Astrocyte of the spinal cord (primary cell): ENCODE measurements around the gene KRTAP9-8.
"Not testable (repeated sequence)": the region's sequence is repeated elsewhere in the genome, so short reads cannot be mapped to it uniquely, and the experiment has no call there.

Source experiments
- DNase-seq: peaks from one replicate; pipeline ENCODE4 v3.0.0; 2011; ENCODE audit warnings: low read depth, low spot score
- H3K4me3 ChIP-seq: 2 replicates; pipeline ENCODE4 v1.5.1; 2011; ENCODE audit warnings: low read depth, mild to moderate bottlenecking, low read length, moderate library complexity
- CTCF ChIP-seq: IDR thresholded peaks from 2 replicates; pipeline ENCODE4 v1.5.1; 2012; ENCODE audit warnings: low read depth, mild to moderate bottlenecking, low read length, inconsistent platforms
- in situ Hi-C: cut with HindIII; loops from 2 replicates; pipeline ENCODE4 v1.10.0; 2017; ENCODE audit warnings: low sequenced_read_pairs

Gene KRTAP9-8, protein sequence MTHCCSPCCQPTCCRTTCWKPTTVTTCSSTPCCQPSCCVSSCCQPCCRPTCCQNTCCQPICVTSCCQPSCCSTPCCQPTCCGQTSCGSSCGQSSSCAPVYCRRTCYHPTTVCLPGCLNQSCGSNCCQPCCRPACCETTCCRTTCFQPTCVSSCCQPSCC

DNA sequence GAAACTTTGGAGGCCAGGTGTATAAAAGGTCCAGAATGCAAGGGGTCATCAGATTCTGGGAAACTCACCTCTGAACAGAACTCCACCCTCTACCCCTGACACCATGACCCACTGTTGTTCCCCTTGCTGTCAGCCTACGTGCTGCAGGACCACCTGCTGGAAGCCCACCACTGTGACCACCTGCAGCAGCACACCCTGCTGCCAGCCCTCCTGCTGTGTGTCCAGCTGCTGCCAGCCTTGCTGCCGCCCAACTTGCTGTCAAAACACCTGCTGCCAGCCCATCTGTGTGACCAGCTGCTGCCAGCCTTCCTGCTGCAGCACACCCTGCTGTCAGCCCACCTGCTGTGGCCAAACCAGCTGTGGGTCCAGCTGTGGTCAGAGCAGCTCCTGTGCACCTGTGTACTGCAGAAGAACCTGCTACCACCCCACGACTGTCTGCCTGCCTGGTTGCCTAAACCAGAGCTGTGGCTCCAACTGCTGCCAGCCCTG lies at the start of gene KRTAP9-8:
TSS of gene KRTAP9-8 (plus strand) at position 51 of the 489 bp plus-strand sequence. CDS start at position 104, 53 bp downstream.
- in situ Hi-C loops, DNase-seq, H3K4me3 ChIP-seq: not testable (repeated sequence)

- DNase-seq, H3K4me3 ChIP-seq, in situ Hi-C loops: not testable (repeated sequence)
These were observed 47.9 kb upstream of the KRTAP9-8 start, which contains the start of gene KRTAP9-1 for GRCh38 chr17:41189837-41190318. Gene KRTAP9-1 (plus strand): TSS chr17:41189887. CDS start chr17:41189887, 0 bp downstream.

DNA sequence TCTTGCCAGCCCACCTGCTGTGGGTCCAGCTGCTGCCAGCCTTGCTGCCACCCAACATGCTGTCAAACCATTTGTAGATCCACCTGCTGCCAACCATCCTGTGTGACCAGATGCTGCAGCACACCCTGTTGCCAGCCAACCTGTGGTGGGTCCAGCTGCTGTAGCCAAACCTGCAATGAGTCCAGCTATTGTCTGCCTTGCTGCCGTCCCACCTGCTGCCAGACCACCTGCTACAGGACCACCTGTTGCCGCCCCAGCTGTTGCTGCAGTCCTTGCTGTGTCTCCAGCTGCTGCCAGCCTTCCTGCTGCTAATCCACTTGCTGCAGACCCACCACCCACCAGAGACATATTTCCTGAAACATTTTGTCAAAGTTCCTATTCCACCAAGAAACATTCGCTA lies 47.5 kb upstream of the KRTAP9-8 start:
- no peak for DNase-seq
- no peak for TF ChIP-seq CTCF
- H3K4me3 ChIP-seq, result no peak overlapping the region
- in situ Hi-C loops, result no loop called here

GRCh38 chr17:41196068-41196467 lies 41.7 kb upstream of the KRTAP9-8 start:
- no peak for TF ChIP-seq CTCF
- no peak for DNase-seq
- no peak overlapping the region for H3K4me3 ChIP-seq
- in situ Hi-C loops, result no loop called here

DNA sequence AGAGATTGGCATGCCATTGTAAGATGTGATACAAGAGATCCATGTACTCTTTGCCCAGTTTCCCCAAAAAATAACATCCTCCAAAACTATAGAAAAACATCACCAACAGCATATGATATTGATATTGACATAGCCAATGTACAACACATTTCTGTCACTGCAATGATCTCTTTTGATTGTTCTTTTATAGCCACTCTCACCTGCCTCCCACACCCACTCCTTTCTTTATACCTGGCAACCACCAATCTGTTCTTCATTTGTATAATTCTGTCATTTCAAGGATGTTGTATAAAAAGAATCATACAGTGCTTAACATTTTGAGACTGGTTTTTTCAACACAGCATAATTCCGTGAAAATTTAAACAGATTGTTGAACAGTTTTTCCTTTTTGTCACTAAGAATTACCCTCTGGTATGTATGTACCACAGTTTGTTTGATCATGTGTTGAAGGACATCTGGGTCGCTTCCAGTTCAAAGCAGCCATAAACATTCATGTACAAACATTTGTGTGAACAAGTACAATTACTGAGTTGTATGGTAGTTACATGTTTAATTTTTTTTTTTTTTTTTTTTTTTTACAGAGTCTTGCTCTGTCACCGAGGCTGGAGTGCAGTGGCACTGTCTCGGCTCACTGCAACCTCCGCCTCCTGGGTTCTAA lies 38.2 kb upstream of the KRTAP9-8 start:
- TF ChIP-seq CTCF, result no peak
- in situ Hi-C loops, result no loop called here
- no peak for DNase-seq
- H3K4me3 ChIP-seq, result no peak overlapping the region

DNA sequence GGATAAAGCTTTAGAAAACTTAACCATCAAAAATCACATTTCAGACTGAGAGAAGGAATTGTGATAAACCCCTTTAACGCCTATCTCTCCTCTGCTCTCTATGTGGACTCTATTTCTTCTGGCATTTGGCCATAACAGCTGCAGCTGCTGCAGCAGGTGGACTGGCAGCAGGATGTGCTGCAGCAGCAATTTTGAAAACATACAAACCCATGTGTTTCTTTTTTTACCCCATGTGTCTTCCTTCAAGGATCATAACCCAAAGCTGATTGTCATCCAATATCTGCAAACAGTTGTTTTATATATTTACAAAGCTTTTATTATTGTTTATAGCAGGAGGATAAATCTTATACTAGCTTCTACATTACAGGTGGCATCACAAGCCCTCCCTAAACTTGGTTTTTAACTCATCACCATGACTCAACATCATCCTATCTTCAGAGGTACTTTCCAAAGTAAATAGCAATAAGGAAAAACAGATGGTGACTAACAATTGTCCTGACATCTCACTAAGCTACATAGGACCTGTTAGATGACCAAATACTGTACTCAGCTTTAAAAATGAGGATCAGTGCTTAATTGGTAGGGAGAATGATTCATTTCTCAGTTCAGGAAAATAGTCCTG lies 25.8 kb upstream of the KRTAP9-8 start:
- no peak for TF ChIP-seq CTCF
- peak; percentile 14 for DNase-seq
- in situ Hi-C loops, result no loop called here
- H3K4me3 ChIP-seq, result no peak overlapping the region

DNA sequence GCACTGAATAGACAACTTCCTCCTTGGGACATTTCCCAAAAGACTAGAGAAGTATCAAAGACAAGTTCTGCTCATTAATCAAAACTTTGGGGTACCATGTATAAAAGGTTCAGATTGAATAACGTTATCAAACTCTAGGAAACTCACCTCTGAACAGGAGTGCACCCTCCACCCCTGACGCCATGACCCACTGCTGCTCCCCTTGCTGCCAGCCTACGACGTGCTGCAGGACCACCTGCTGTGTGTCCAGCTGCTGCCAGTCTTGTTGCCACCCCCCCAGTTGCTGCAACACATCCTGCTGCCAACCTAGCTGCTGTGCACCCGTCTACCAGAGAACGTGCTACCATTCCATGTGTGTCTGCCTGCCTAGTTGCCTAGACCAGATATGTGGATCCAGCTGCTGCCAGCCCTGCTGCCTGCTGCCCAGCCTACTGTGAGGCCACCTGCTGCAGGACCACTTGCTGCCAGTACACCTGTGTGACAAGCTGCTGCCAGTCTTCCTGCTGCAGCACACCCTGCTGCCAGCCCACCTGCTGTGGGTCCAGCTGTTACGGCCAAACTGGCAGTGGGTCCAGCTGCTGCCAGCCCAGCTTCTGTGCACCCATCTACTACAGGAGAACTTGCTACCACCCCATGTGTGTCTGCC lies 25.2 kb upstream of the KRTAP9-8 start:
- no peak overlapping the region for H3K4me3 ChIP-seq
- DNase-seq, result no peak
- no peak for TF ChIP-seq CTCF
- in situ Hi-C loops, result no loop called here
